Smooth muscle cell (in vitro differentiated cells): ENCODE measurements around the gene TUBA4B. TPM values are rescaled to one million over a fixed set of nuclear protein-coding genes. Genes with fewer than 3 reads are reported as not detected.
A peak's percentile ranks its signal among the peaks of the same experiment; 100 is the strongest.
"Not testable (repeated sequence)": the region's sequence is repeated elsewhere in the genome, so short reads cannot be mapped to it uniquely, and the experiment has no call there.

Experiments used
- DNase-seq: peaks from one replicate; lab custom pipeline; 2025; ENCODE audit not compliant: unreplicated experiment; lab: John Stamatoyannopoulos, UW
- H2AFZ ChIP-seq: fragments of 200-600 bp; sonication (generic); 2 replicates; pipeline ENCODE4 v1.6.0; 2016; ENCODE audit warnings: antibody characterized with exemption, low read depth, mild to moderate bottlenecking
- H3F3A ChIP-seq: fragments of 200-600 bp; sonication (generic); 2 replicates; pipeline ENCODE4 v1.6.0; 2017; ENCODE audit warnings: antibody characterized with exemption, low read depth
- H3K27ac ChIP-seq: fragments of 200-600 bp; sonication (generic); 2 replicates; pipeline ENCODE4 v1.5.1; 2016; ENCODE audit warnings: low read depth, mild to moderate bottlenecking
- H3K27me3 ChIP-seq: fragments of 200-600 bp; sonication (generic); 2 replicates; pipeline ENCODE4 v1.6.1; 2016; ENCODE audit warnings: low read depth, mild to moderate bottlenecking
- H3K36me3 ChIP-seq: fragments of 200-600 bp; sonication (generic); 2 replicates; pipeline ENCODE4 v1.5.1; 2016; ENCODE audit warnings: low read depth
- H3K4me1 ChIP-seq: fragments of 200-600 bp; sonication (generic); 2 replicates; pipeline ENCODE4 v1.5.1; 2016; ENCODE audit warnings: low read depth
- H3K4me2 ChIP-seq: fragments of 200-600 bp; sonication (generic); 2 replicates; pipeline ENCODE4 v1.6.0; 2016; ENCODE audit warnings: mild to moderate bottlenecking
- H3K4me3 ChIP-seq: fragments of 200-600 bp; sonication (generic); 2 replicates; pipeline ENCODE4 v1.5.1; 2016; ENCODE audit warnings: mild to moderate bottlenecking
- H3K79me2 ChIP-seq: fragments of 200-600 bp; sonication (generic); 2 replicates; pipeline ENCODE4 v1.6.0; 2016; ENCODE audit warnings: low read depth, mild to moderate bottlenecking
- H3K9ac ChIP-seq: fragments of 200-600 bp; sonication (generic); 2 replicates; pipeline ENCODE4 v1.6.0; 2016; ENCODE audit warnings: low read depth
- H3K9me3 ChIP-seq: fragments of 200-600 bp; sonication (generic); replicated peaks from 2 replicates; pipeline ENCODE4 v1.5.1; 2016; ENCODE audit warnings: low read depth
- H4K20me1 ChIP-seq: fragments of 200-600 bp; sonication (generic); 2 replicates; pipeline ENCODE4 v1.6.0; 2016; ENCODE audit warnings: low read depth
- CTCF ChIP-seq: fragments of 200-600 bp; sonication (generic); IDR thresholded peaks from 2 replicates; pipeline ENCODE4 v1.5.1; 2017; ENCODE audit warnings: borderline replicate concordance, mild to moderate bottlenecking, antibody characterized with exemption; ENCODE audit not compliant: insufficient read depth, poor library complexity, severe bottlenecking
- WGBS: methylation state at CpG from one replicate; pipeline ENCODE4 v1.1.7; 2016; ENCODE audit warnings: low lambda C conversion rate; 5-methylcytosine and 5-hydroxymethylcytosine counted together
- polyA plus RNA-seq: library from polyadenylated mRNA; unstranded; fragments of >200 nt; fragmentation: Nextera tagmentation; extraction: Ambion mirVana; gene quantifications from 2 replicates; pipeline ENCODE4 v1.2.1, GENCODE V29; 2016
- total RNA-seq: library from RNA; depleted of rRNA; stranded (reverse); fragments of >200 nt; gene quantifications from 2 replicates; pipeline ENCODE4 v1.2.3, GENCODE V29; 2014

Gene TUBA4B
- total and polyA plus RNA-seq, 2 experiments from 2014 or later = not detected

DNA sequence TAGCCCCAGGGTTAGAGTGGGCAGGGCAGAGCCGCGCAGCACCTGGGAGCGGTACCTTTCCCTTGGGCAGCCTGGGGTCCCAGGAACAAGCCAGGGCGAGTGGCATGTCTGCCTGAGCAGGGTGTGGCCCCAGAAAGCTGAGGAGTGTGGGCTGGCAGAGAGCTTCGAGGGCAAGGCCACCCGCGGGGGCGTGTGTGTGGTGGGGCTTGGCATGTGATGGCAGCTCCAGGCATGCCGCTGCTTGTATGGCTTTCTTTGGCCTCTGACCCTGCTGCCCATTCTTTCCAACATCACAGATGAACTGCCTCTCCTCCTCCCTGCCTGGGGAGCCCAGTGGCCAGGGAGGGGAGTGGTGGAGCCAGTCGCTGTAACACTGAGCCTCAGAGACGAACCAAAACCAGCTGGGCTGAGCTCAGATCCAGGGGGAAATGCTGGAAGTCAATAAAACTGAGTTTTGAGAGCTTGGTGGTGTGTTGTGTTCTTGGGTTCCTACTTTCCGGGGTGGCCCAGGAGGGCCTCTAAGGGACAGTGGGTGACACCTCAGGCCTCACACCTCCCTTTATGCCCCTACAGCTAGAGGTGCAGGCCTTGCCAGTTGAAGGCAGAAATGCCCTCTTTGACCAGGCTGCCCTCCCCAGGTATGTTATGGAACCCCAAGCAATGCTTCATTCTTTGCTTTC, 33.5 kb downstream of the TUBA4B start:
- no peaks in the 10 kb centered on the region for H3K36me3 ChIP-seq
- H3F3A ChIP-seq = peaks cover 4% of the 10 kb centered on the region
- H3K79me2 ChIP-seq = no peaks in the 10 kb centered on the region
- H3K4me1 ChIP-seq = no peaks in the 10 kb centered on the region
- no peak for DNase-seq
- H3K27me3 ChIP-seq = no peaks in the 10 kb centered on the region
- no peak overlapping the region for H3K4me2 ChIP-seq
- H3K4me3 ChIP-seq = no peak overlapping the region
- no peak for TF ChIP-seq CTCF
- H2AFZ ChIP-seq = no peak overlapping the region
- H4K20me1 ChIP-seq = no peaks in the 10 kb centered on the region
- 82% methylated on average over 12 of the region's 12 CpGs for WGBS
- H3K9ac ChIP-seq = no peak overlapping the region
- no peaks in the 10 kb centered on the region for H3K9me3 ChIP-seq
- H3K27ac ChIP-seq = peak overlapping the region; percentile 19

- not testable (repeated sequence) for H3K9me3 ChIP-seq, H3F3A ChIP-seq, H3K4me2 ChIP-seq, H3K27me3 ChIP-seq, H3K9ac ChIP-seq, H2AFZ ChIP-seq, H3K36me3 ChIP-seq, H3K79me2 ChIP-seq, H3K4me1 ChIP-seq, H4K20me1 ChIP-seq, H3K4me3 ChIP-seq, DNase-seq
- 92% methylated on average over 6 of the region's 6 CpGs for WGBS
- peak overlapping the region; percentile 19 for H3K27ac ChIP-seq
Observed at GRCh38 chr2:219287116-219287440, 34.0 kb downstream of the TUBA4B start.

GRCh38 chr2:219287580-219288265, 34.7 kb downstream of the TUBA4B start:
- no peak overlapping the region for H3K9ac ChIP-seq
- no peaks in the 10 kb centered on the region for H3K9me3 ChIP-seq
- peaks cover 4% of the 10 kb centered on the region for H3F3A ChIP-seq
- no peaks in the 10 kb centered on the region for H3K4me1 ChIP-seq
- no peaks in the 10 kb centered on the region for H3K79me2 ChIP-seq
- 63% methylated on average over 10 of the region's 10 CpGs for WGBS
- no peak overlapping the region for H2AFZ ChIP-seq
- H3K27me3 ChIP-seq = no peaks in the 10 kb centered on the region
- no peak for TF ChIP-seq CTCF
- no peak overlapping the region for H3K27ac ChIP-seq
- no peak for DNase-seq
- H3K36me3 ChIP-seq = no peaks in the 10 kb centered on the region
- no peak overlapping the region for H3K4me2 ChIP-seq
- no peaks in the 10 kb centered on the region for H4K20me1 ChIP-seq
- no peak overlapping the region for H3K4me3 ChIP-seq

- TF ChIP-seq CTCF = no peak
- Histone ChIP-seq H3K27me3 (no peaks in the 10 kb centered on the region), H3K79me2 (no peaks in the 10 kb centered on the region), H3K9ac (no peak overlapping the region), H3K4me3 (no peak overlapping the region), H3K4me2 (no peak overlapping the region), H3K4me1 (no peaks in the 10 kb centered on the region), H2AFZ (no peak overlapping the region), H3K36me3 (no peaks in the 10 kb centered on the region), H3K9me3 (no peaks in the 10 kb centered on the region), H4K20me1 (no peaks in the 10 kb centered on the region), H3F3A (no peaks in the 10 kb centered on the region), H3K27ac (no peak overlapping the region)
- 91% methylated on average over 6 of the region's 6 CpGs for WGBS
- DNase-seq = no peak
Observed at GRCh38 chr2:219289195-219289536, 36.1 kb downstream of the TUBA4B start.
